OCI-LY3 (cell line): ENCODE data around the gene RNF41.

Experiments used
- H2AFZ ChIP-seq: fragments of 200-600, 300-600 bp; shearing (Covaris generic); 2 replicates; pipeline ENCODE4 v1.6.0; 2014; ENCODE audit warnings: antibody characterized with exemption, low read depth, low read length
- H3K27ac ChIP-seq: fragments of 200-600, 300-600 bp; sonication (generic); 2 replicates; pipeline ENCODE4 v1.5.1; 2014; ENCODE audit warnings: mild to moderate bottlenecking, low read length, moderate library complexity, mixed read lengths
- H3K27me3 ChIP-seq: fragments of 200-600, 300-600 bp; sonication (generic); 2 replicates; pipeline ENCODE4 v1.6.1; 2014; ENCODE audit warnings: low read depth, low read length, mixed read lengths
- H3K36me3 ChIP-seq: fragments of 200-600, 300-600 bp; sonication (generic); replicated peaks from 2 replicates; pipeline ENCODE3; 2014; ENCODE audit warnings: low read depth, low read length, mixed read lengths
- H3K4me1 ChIP-seq: fragments of 300-600, 200-600 bp; sonication (generic); 2 replicates; pipeline ENCODE4 v1.6.1; 2014; ENCODE audit warnings: low read length, mixed read lengths
- H3K4me2 ChIP-seq: fragments of 200-600, 300-600 bp; sonication (generic); 2 replicates; pipeline ENCODE4 v1.6.1; 2014; ENCODE audit warnings: low read length, mixed read lengths
- H3K4me3 ChIP-seq: fragments of 300-600, 200-600 bp; sonication (generic); 2 replicates; pipeline ENCODE4 v1.5.1; 2014; ENCODE audit warnings: antibody characterized with exemption, mild to moderate bottlenecking, low read length, moderate library complexity
- H3K79me2 ChIP-seq: fragments of 300-600, 200-600 bp; shearing (Covaris generic); 2 replicates; pipeline ENCODE4 v1.6.1; 2014; ENCODE audit warnings: mild to moderate bottlenecking, low read length, mixed read lengths
- H3K9ac ChIP-seq: fragments of 300-600, 200-600 bp; shearing (Covaris generic); 2 replicates; pipeline ENCODE4 v1.6.0; 2014; ENCODE audit warnings: mild to moderate bottlenecking, low read length, moderate library complexity
- H3K9me3 ChIP-seq: fragments of 200-600, 300-600 bp; shearing (Covaris generic); 2 replicates; pipeline ENCODE4 v1.6.1; 2014; ENCODE audit warnings: low read length, mixed read lengths; ENCODE audit not compliant: insufficient read depth
- H4K20me1 ChIP-seq: fragments of 200-600, 300-600 bp; sonication (generic); 2 replicates; pipeline ENCODE4 v1.6.1; 2016; ENCODE audit warnings: low read length, mixed read lengths; ENCODE audit not compliant: insufficient read depth
- CTCF ChIP-seq: fragments of 200-600, 300-600 bp; sonication (generic); IDR thresholded peaks from 2 replicates; pipeline ENCODE4 v1.5.1; 2014; ENCODE audit warnings: antibody characterized with exemption, low read length, low read depth
- EZH2phosphoT487 ChIP-seq: fragments of 200-600 bp; shearing (Covaris generic); IDR thresholded peaks from 2 replicates; pipeline ENCODE4 v1.6.1; 2018; ENCODE audit warnings: antibody characterized with exemption, mixed run types, low read depth

RNF41 gene

DNA sequence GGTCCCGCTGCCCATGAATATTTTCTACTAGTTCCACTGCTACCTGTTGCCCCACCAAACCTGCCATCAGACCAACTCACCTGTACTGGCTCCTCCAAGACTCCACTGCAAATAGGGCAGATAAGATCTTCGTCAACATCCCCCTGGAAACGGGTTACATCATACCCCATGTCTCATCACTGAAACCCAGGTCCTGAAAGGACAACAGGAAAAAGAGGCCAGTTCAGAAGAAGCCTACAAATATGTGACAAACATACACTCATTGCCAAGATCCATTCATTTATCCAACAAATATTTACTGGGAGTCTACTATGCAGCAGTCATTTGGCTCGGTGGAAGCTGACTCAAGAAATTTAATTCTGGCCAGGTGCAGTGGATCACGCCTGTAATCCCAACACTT lies 7.8 kb downstream of the RNF41 start:
- no peak overlapping the region for H3K9ac ChIP-seq
- no peaks in the 10 kb centered on the region for H3K27me3 ChIP-seq
- no peak overlapping the region for H3K27ac ChIP-seq
- no peaks in the 10 kb centered on the region for H3K9me3 ChIP-seq
- H3K4me2 ChIP-seq: no peak overlapping the region
- no peaks in the 10 kb centered on the region for H3K4me1 ChIP-seq
- no peak overlapping the region for H2AFZ ChIP-seq
- H3K4me3 ChIP-seq: no peak overlapping the region
- H3K79me2 ChIP-seq: no peaks in the 10 kb centered on the region
- H3K36me3 ChIP-seq: peaks cover 43% of the 10 kb centered on the region
- H4K20me1 ChIP-seq: no peaks in the 10 kb centered on the region
- TF ChIP-seq CTCF (no peak), EZH2phosphoT487 (no peak)

DNA sequence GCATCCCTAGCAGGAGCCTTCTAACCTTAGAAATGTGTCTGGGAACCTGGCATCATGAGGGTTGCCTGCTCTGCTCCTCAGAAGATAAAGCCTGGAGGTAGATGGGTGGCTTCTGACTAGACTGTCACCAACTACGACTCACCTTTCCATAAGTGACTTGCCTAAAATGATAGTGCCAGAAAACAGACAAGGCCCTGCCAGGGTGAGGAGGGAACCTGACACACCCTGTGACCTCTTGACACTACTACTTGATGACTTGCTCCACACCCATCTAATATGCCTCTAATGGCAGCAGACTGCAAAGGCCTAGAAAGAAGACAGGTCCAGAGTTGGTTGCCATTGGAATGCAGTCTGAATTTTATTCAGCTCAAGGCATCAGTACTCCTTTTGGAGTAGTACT lies 9.4 kb downstream of the RNF41 start:
- TF ChIP-seq CTCF (no peak), EZH2phosphoT487 (no peak)

GRCh38 chr12:56208006-56208405 lies 13.7 kb downstream of the RNF41 start:
- H3K4me2 ChIP-seq: no peak overlapping the region
- H3K9ac ChIP-seq: no peak overlapping the region
- H3K4me3 ChIP-seq: no peak overlapping the region
- peaks cover 48% of the 10 kb centered on the region for H3K36me3 ChIP-seq
- no peaks in the 10 kb centered on the region for H3K27me3 ChIP-seq
- TF ChIP-seq EZH2phosphoT487: no peak
- no peak for TF ChIP-seq CTCF
- H3K4me1 ChIP-seq: no peaks in the 10 kb centered on the region
- no peak overlapping the region for H3K27ac ChIP-seq
- H3K79me2 ChIP-seq: no peaks in the 10 kb centered on the region
- no peak overlapping the region for H2AFZ ChIP-seq
- H3K9me3 ChIP-seq: no peaks in the 10 kb centered on the region
- no peaks in the 10 kb centered on the region for H4K20me1 ChIP-seq

More for the DNA sequence above, 9.4 kb downstream of the RNF41 start:
- no peak overlapping the region for H2AFZ ChIP-seq
- H3K9me3 ChIP-seq: no peaks in the 10 kb centered on the region
- no peak overlapping the region for H3K27ac ChIP-seq
- H3K4me1 ChIP-seq: no peaks in the 10 kb centered on the region
- H4K20me1 ChIP-seq: no peaks in the 10 kb centered on the region
- H3K9ac ChIP-seq: no peak overlapping the region
- no peaks in the 10 kb centered on the region for H3K79me2 ChIP-seq
- H3K4me3 ChIP-seq: no peak overlapping the region
- H3K27me3 ChIP-seq: no peaks in the 10 kb centered on the region
- peaks cover 50% of the 10 kb centered on the region for H3K36me3 ChIP-seq
- no peak overlapping the region for H3K4me2 ChIP-seq

DNA sequence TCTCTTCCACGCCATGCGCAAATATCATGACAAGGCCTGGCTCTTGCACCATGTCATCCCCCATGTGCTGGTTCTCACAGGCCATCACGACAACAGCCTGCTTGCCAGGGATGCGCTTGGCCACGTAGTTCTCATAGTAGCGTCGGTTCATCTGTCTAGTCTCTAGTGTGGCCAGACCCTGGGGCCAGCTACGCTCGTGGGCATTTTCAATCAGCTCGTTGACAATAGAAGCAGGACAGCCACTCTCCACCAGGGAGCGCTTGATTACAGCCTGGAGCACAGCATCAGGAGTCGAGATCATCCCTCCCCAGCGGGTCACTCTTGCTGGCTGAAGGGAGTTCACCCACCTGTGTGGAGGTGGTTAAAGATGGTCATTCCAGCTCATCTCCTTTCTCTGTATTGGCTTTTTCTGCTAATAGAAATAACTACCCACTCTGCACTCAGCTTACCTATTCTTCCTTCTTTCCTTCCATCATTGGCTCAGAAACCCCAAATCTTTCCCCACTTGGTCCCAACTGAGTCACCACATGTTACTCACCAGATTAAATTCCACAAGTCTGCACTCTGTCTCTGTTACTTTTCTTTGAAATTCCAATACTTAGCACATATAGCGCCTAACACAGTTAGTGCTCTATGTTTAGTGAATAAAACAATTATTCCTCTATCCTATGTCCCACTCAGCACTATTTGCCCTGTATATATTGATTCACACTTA lies 15.1 kb downstream of the RNF41 start:
- H3K4me3 ChIP-seq: no peak overlapping the region
- peaks cover 39% of the 10 kb centered on the region for H3K36me3 ChIP-seq
- no peak overlapping the region for H3K27ac ChIP-seq
- H2AFZ ChIP-seq: no peak overlapping the region
- no peak overlapping the region for H3K4me2 ChIP-seq
- H3K79me2 ChIP-seq: no peaks in the 10 kb centered on the region
- no peaks in the 10 kb centered on the region for H3K9me3 ChIP-seq
- H3K4me1 ChIP-seq: no peaks in the 10 kb centered on the region
- TF ChIP-seq EZH2phosphoT487 (no peak), CTCF (peak; percentile 54)
- H3K9ac ChIP-seq: no peak overlapping the region
- H3K27me3 ChIP-seq: no peaks in the 10 kb centered on the region
- no peaks in the 10 kb centered on the region for H4K20me1 ChIP-seq
